WTC11 (cell line): ENCODE data around the gene MAT2A. TPM values are rescaled to one million over a fixed set of nuclear protein-coding genes. Genes with fewer than 3 reads are reported as not detected.

ENCODE experiments used
- ATAC-seq: fragments of 200-7000 bp; cut with Tn5 transposase; 2 replicates; pipeline ENCODE4 v1.10.0; 2021; ENCODE audit warnings: mild to moderate bottlenecking, moderate library complexity
- CTCF ChIA-PET: fragments of 300-600 bp; sonication (Branson Sonifier 250); formaldehyde crosslinking; loops from one replicate; lab custom pipeline; 2021; ENCODE audit warnings: antibody characterized with exemption; lab: Charles Lee
- POLR2A ChIA-PET: fragments of 350-600 bp; sonication (Branson Sonifier 250); formaldehyde crosslinking; loops from one replicate; lab custom pipeline; 2021; ENCODE audit warnings: antibody characterized with exemption; lab: Charles Lee
- DNase-seq: peaks from one replicate; pipeline ENCODE4 v3.0.0; 2021; ENCODE audit warnings: low spot score
- H3K27ac Mint-ChIP-seq: 2 replicates; pipeline ENCODE4 v1.8.0; 2021; ENCODE audit warnings: mixed read lengths
- H3K27me3 Mint-ChIP-seq: 2 replicates; pipeline ENCODE4 v1.8.0; 2021; ENCODE audit warnings: low read depth, mild to moderate bottlenecking, moderate library complexity, mixed read lengths
- H3K36me3 Mint-ChIP-seq: 2 replicates; pipeline ENCODE4 v1.8.0; 2021; ENCODE audit warnings: mixed read lengths
- H3K4me1 Mint-ChIP-seq: 2 replicates; pipeline ENCODE4 v1.8.0; 2022; ENCODE audit warnings: mixed read lengths
- H3K4me3 Mint-ChIP-seq: 2 replicates; pipeline ENCODE4 v1.8.0; 2021; ENCODE audit warnings: mild to moderate bottlenecking, moderate library complexity, mixed read lengths
- H3K9me3 Mint-ChIP-seq: 2 replicates; pipeline ENCODE4 v1.8.0; 2021; ENCODE audit warnings: mixed read lengths
- ATF1 ChIP-seq: sonication (generic); formaldehyde crosslinking; IDR thresholded peaks from 2 replicates; pipeline ENCODE4 v1.8.1; 2023; ENCODE audit warnings: mild to moderate bottlenecking, moderate library complexity, missing genetic modification reagents
- CBFB ChIP-seq: sonication (generic); formaldehyde crosslinking; IDR thresholded peaks from 2 replicates; pipeline ENCODE4 v1.8.1; 2022; ENCODE audit warnings: mild to moderate bottlenecking, low read depth, missing genetic modification reagents
- CREB1 ChIP-seq: sonication (generic); formaldehyde crosslinking; IDR thresholded peaks from 2 replicates; pipeline ENCODE4 v1.8.0; 2023; ENCODE audit warnings: mild to moderate bottlenecking, missing genetic modification reagents
- E2F5 ChIP-seq: sonication (generic); formaldehyde crosslinking; IDR thresholded peaks from 2 replicates; pipeline ENCODE4 v1.8.1; 2022; ENCODE audit warnings: mild to moderate bottlenecking, moderate library complexity, missing genetic modification reagents
- ELF4 ChIP-seq: sonication (generic); formaldehyde crosslinking; IDR thresholded peaks from 2 replicates; pipeline ENCODE4 v1.8.1; 2022; ENCODE audit warnings: low read depth, mild to moderate bottlenecking, moderate library complexity, missing genetic modification reagents
- ERG ChIP-seq: fragments of 250-450 bp; sonication (Bioruptor Pico); IDR thresholded peaks from 2 replicates; pipeline ENCODE4 v1.8.0; 2021; ENCODE audit warnings: mild to moderate bottlenecking
- FOXP4 ChIP-seq: sonication (generic); formaldehyde crosslinking; IDR thresholded peaks from 2 replicates; pipeline ENCODE4 v1.8.0; 2022; ENCODE audit warnings: mild to moderate bottlenecking, missing genetic modification reagents
- GRHL2 ChIP-seq: fragments of 250-450 bp; sonication (Bioruptor Pico); IDR thresholded peaks from 2 replicates; pipeline ENCODE4 v1.8.0; 2022; ENCODE audit warnings: mild to moderate bottlenecking, moderate library complexity; ENCODE audit not compliant: insufficient replicate concordance, severe bottlenecking
- IRF2 ChIP-seq: sonication (generic); formaldehyde crosslinking; IDR thresholded peaks from 2 replicates; pipeline ENCODE4 v1.8.0; 2022; ENCODE audit warnings: low read depth, missing genetic modification reagents, borderline replicate concordance
- MLX ChIP-seq: sonication (generic); formaldehyde crosslinking; IDR thresholded peaks from 2 replicates; pipeline ENCODE4 v1.8.1; 2023; ENCODE audit warnings: mild to moderate bottlenecking, missing genetic modification reagents, moderate library complexity
- NFE2L1 ChIP-seq: sonication (generic); formaldehyde crosslinking; IDR thresholded peaks from 2 replicates; pipeline ENCODE4 v1.8.1; 2023; ENCODE audit warnings: missing genetic modification reagents
- NR1H2 ChIP-seq: sonication (generic); formaldehyde crosslinking; IDR thresholded peaks from 2 replicates; pipeline ENCODE4 v1.9.0; 2021; ENCODE audit warnings: mild to moderate bottlenecking, moderate library complexity, missing genetic modification reagents
- OVOL2 ChIP-seq: fragments of 250-450 bp; sonication (Bioruptor Pico); IDR thresholded peaks from 2 replicates; pipeline ENCODE4 v1.9.0; 2021; ENCODE audit warnings: mild to moderate bottlenecking, borderline replicate concordance
- SMAD3 ChIP-seq: sonication (generic); formaldehyde crosslinking; IDR thresholded peaks from 2 replicates; pipeline ENCODE4 v1.8.0; 2022; ENCODE audit warnings: missing genetic modification reagents, mild to moderate bottlenecking, borderline replicate concordance
- TCF7 ChIP-seq: sonication (generic); formaldehyde crosslinking; IDR thresholded peaks from 2 replicates; pipeline ENCODE4 v1.8.0; 2022; ENCODE audit warnings: mild to moderate bottlenecking, low read depth, missing genetic modification reagents, moderate library complexity
- TEAD1 ChIP-seq: sonication (generic); formaldehyde crosslinking; IDR thresholded peaks from 2 replicates; pipeline ENCODE4 v1.8.0; 2022; ENCODE audit warnings: mild to moderate bottlenecking, missing genetic modification reagents
- TP53 ChIP-seq: sonication (generic); formaldehyde crosslinking; IDR thresholded peaks from 2 replicates; pipeline ENCODE4 v1.8.1; 2023; ENCODE audit warnings: mild to moderate bottlenecking, missing genetic modification reagents
- ZNF138 ChIP-seq: sonication (generic); formaldehyde crosslinking; conservative IDR thresholded peaks from 2 replicates; pipeline ENCODE4 v1.8.1; 2022; ENCODE audit warnings: mild to moderate bottlenecking, moderate library complexity, missing genetic modification reagents
- ZNF219 ChIP-seq: sonication (generic); formaldehyde crosslinking; IDR thresholded peaks from 2 replicates; pipeline ENCODE4 v1.8.0; 2023; ENCODE audit warnings: missing genetic modification reagents, mild to moderate bottlenecking, borderline replicate concordance
- ZNF263 ChIP-seq: sonication (generic); formaldehyde crosslinking; IDR thresholded peaks from 2 replicates; pipeline ENCODE4 v1.8.1; 2022; ENCODE audit warnings: low read depth, mild to moderate bottlenecking, moderate library complexity, missing genetic modification reagents
- ZNF416 ChIP-seq: fragments of 250-450 bp; sonication (Bioruptor Pico); IDR thresholded peaks from 2 replicates; pipeline ENCODE4 v1.9.0; 2021; ENCODE audit warnings: mild to moderate bottlenecking, inconsistent platforms
- total RNA-seq: library from RNA; stranded (reverse); gene quantifications from 3 replicates; pipeline ENCODE4 v1.2.3, GENCODE V29; 2021

The MAT2A gene
- total RNA-seq, 1 experiment from 2014 or later: 222 TPM

GRCh38 chr2:85527787-85528186 is 11.2 kb upstream of the MAT2A start (continued):
- TF ChIP-seq FOXP4 (CRISPR knock-in tag): no peak
- TF ChIP-seq ELF4 (CRISPR knock-in tag): no peak
- no peak for TF ChIP-seq NR1H2 (CRISPR knock-in tag)
- TF ChIP-seq OVOL2 (CRISPR knock-in tag): no peak
- TF ChIP-seq, all 79 proteins: peak for 0

GRCh38 chr2:85528355-85528754 is 10.6 kb upstream of the MAT2A start:
- Mint-ChIP-seq H3K9me3 (peaks cover 5% of the 10 kb centered on the region), H3K4me3 (no peak overlapping the region), H3K27ac (no peak overlapping the region), H3K4me1 (peaks cover 21% of the 10 kb centered on the region), H3K27me3 (no peaks in the 10 kb centered on the region; the same call in 1 of the 2 replicates)
- ChIA-PET POLR2A (interaction anchor here (0.5 kb wide), 1 partner anchor 129 kb away, joined by 4 read pairs; no protein-coding TSS in a partner anchor), CTCF (interaction anchor here (1.2 kb wide), 1 partner anchor 107 kb away, joined by 3 read pairs; no protein-coding TSS in a partner anchor)
- DNase-seq: no peak
- no peak for ATAC-seq
- TF ChIP-seq SMAD3 (CRISPR knock-in tag): no peak
- TF ChIP-seq TP53: no peak
- TF ChIP-seq ZNF138 (CRISPR knock-in tag): no peak
- no peak for TF ChIP-seq ZNF416 (CRISPR knock-in tag)
- TF ChIP-seq CBFB: no peak
- no peak for TF ChIP-seq IRF2 (CRISPR knock-in tag)
- no peak for TF ChIP-seq ELF4 (CRISPR knock-in tag)
- TF ChIP-seq NFE2L1: no peak
- no peak for TF ChIP-seq GRHL2 (CRISPR knock-in tag)
- TF ChIP-seq ATF1 (CRISPR knock-in tag): no peak
- no peak for TF ChIP-seq ZNF263 (CRISPR knock-in tag)
- no peak for TF ChIP-seq ZNF219 (CRISPR knock-in tag)
- TF ChIP-seq OVOL2 (CRISPR knock-in tag): no peak
- no peak for TF ChIP-seq ERG (CRISPR knock-in tag)
- TF ChIP-seq MLX (CRISPR knock-in tag): no peak
- no peak for TF ChIP-seq E2F5 (CRISPR knock-in tag)
- TF ChIP-seq TEAD1: no peak
- TF ChIP-seq, all 79 proteins: peak for 0
- no peaks in the 10 kb centered on the region for H3K36me3 Mint-ChIP-seq

- Mint-ChIP-seq H3K4me1 (peaks cover 14% of the 10 kb centered on the region), H3K27ac (no peak overlapping the region), H3K36me3 (no peaks in the 10 kb centered on the region), H3K27me3 (no peaks in the 10 kb centered on the region; the same call in 1 of the 2 replicates), H3K4me3 (no peak overlapping the region), H3K9me3 (peaks cover 5% of the 10 kb centered on the region)
- no peak for TF ChIP-seq IRF2 (CRISPR knock-in tag)
- no peak for TF ChIP-seq CREB1 (CRISPR knock-in tag)
- no peak for TF ChIP-seq TCF7
- no peak for TF ChIP-seq ERG (CRISPR knock-in tag)
- CTCF ChIA-PET: interaction anchor here (1.0 kb wide), 1 partner anchor 9 kb away, joined by 3 read pairs; the partner anchor contains the start of gene MAT2A
- POLR2A ChIA-PET: interaction anchor here (0.6 kb wide), 1 partner anchor 17 kb away, joined by 5 read pairs; no protein-coding TSS in a partner anchor
- no peak for DNase-seq
- ATAC-seq: no peak
Measured at GRCh38 chr2:85529809-85530208, 9.2 kb upstream of the MAT2A start.
